ENCODE results near the gene VTI1B. TPM values are rescaled to one million over a fixed set of nuclear protein-coding genes. Genes with fewer than 3 reads are reported as not detected.
"Not testable (repeated sequence)": the region's sequence is repeated elsewhere in the genome, so short reads cannot be mapped to it uniquely, and the experiment has no call there.

The VTI1B gene
- total RNA-seq, 2 donors from 2014 or later: 65.7 to 71.3 TPM

GRCh38 chr14:67701492-67701891 is 27.1 kb upstream of the VTI1B start, which contains the start of gene RDH12:
Gene RDH12 (plus strand): TSS chr14:67701886. CDS start chr14:67722643, 20,757 bp downstream.
- not testable (repeated sequence) for DNase-seq; ATAC-seq (replicated peaks in 1 of 2); H3K36me3 Mint-ChIP-seq (ENCODE audit: insufficient read depth in 2 of 2); H3K4me3 Mint-ChIP-seq; H3K27ac Mint-ChIP-seq; H3K9me3 Mint-ChIP-seq
- Mint-ChIP-seq H3K4me1 (ENCODE audit: low read depth) (peaks cover 14% of the 10 kb centered on the region), H3K27me3 (ENCODE audit: low read depth) (peaks cover 11% of the 10 kb centered on the region)

GRCh38 chr14:67698179-67698578 is 23.7 kb upstream of the VTI1B start:
- no peaks in the 10 kb centered on the region for H3K9me3 Mint-ChIP-seq
- no peak overlapping the region for H3K27ac Mint-ChIP-seq
- H3K4me1 Mint-ChIP-seq (ENCODE audit: low read depth): peaks cover 24% of the 10 kb centered on the region
- H3K27me3 Mint-ChIP-seq (ENCODE audit: low read depth): no peaks in the 10 kb centered on the region
- H3K36me3 Mint-ChIP-seq (ENCODE audit: insufficient read depth in 2 of 2): peaks cover 0 to 4% of the 10 kb centered on the region in 2 donors
- no peak overlapping the region for H3K4me3 Mint-ChIP-seq
- no peak for DNase-seq
- ATAC-seq (replicated peaks in 1 of 2): no peak

DNA sequence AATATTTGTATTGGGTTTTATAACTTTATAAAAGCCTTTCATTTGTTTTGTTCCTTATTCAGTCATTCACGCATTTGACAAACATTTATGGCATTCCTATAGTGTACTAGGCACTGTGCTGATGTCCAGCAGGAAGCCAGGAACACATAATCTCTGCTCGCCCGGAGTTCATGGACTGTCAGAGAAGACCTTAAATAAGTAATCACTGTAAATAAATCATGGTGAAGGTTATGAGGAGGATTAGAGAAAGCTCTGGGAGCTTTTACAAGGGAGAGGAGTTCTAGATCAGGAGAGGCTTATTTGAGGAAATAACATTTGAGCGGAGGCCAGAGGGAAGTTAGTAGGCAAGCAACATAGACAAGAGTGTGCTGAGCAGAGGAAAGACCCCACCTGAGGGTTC is 22.6 kb upstream of the VTI1B start:
- Mint-ChIP-seq H3K9me3 (no peaks in the 10 kb centered on the region), H3K27ac (no peak overlapping the region), H3K36me3 (ENCODE audit: insufficient read depth in 2 of 2) (peaks cover 4 to 8% of the 10 kb centered on the region in 2 donors), H3K27me3 (ENCODE audit: low read depth) (no peaks in the 10 kb centered on the region), H3K4me1 (ENCODE audit: low read depth) (peaks cover 28% of the 10 kb centered on the region), H3K4me3 (no peak overlapping the region)
- ATAC-seq (replicated peaks in 1 of 2) (no peak), DNase-seq (no peak)

DNA sequence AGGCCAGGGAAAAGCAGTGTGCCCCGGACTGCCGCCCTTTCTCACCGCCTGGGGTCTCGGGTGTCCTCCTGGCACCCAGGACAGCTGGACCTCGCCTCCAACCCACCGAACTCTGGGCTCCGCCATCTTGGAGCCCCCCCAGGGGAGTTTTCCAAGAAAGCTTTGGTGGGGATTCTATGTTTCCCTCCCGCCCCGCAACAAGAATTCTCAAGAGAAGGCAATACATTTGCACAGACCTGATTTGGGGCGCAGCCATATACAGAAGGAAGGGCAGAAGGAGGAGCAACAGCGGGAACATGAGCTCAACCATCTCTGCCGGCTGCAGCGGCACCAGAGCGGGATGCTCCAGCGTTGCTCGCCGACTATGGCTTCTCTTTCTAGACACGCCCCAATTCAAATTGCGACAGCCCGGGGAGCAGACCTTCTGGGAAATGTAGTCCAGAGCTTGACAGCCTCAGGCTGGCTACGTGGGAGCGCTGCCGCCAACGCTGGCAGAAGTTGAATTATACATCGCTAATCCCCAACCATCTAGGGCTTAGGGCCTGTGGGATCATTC is 21.0 kb upstream of the VTI1B start, which contains the start of gene RDH11:
Gene RDH11 (minus strand): TSS at position 371 of the 556 bp plus-strand sequence. CDS start 61 bp downstream, at position 310.
- H3K27ac Mint-ChIP-seq: peak within 1 kb of the TSS; percentile 82
- H3K4me1 Mint-ChIP-seq (ENCODE audit: low read depth): peaks cover 31% of the 10 kb centered on the region
- H3K27me3 Mint-ChIP-seq (ENCODE audit: low read depth): no peaks in the 10 kb centered on the region
- H3K4me3 Mint-ChIP-seq: peak within 1 kb of the TSS; percentile 93 to 98
- H3K36me3 Mint-ChIP-seq (ENCODE audit: insufficient read depth in 2 of 2): peaks cover 8 to 10% of the 10 kb centered on the region in 2 donors
- ATAC-seq (replicated peaks in 1 of 2): peak; percentile 87 to 91
- peak; percentile 82 to 87 for DNase-seq
- no peaks in the 10 kb centered on the region for H3K9me3 Mint-ChIP-seq

DNA sequence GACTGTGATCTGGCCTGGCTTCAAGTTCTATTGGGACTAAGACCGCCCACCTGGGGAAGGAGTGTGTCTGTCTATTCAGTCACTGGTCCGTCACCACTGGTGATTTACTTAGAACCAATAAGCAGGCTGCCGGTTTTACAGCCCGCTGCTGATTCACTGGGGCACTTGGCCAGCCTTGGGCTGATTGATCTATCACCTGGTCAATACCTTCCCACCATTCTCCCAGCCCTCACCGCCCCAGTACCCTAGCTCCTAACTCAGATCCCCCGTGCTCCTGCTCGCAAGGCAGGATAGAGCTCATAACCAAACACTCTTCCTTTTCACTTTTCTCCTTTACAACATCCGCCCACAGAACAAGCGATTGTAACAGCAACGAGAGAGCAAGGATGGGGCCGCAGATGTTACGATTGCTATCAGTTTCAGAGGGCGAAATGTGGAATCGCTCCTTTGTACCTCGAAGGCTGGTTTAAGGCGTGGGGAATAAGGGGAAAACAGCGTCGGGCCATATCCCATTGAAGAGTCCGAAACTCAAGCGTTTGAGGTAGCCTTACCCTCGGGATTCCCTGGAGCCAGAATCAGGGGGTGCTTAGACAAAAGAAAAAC is 20.5 kb upstream of the VTI1B start:
- ATAC-seq (replicated peaks in 1 of 2): peak; percentile 89 to 93
- H3K4me1 Mint-ChIP-seq (ENCODE audit: low read depth): peaks cover 31% of the 10 kb centered on the region
- no peaks in the 10 kb centered on the region for H3K27me3 Mint-ChIP-seq (ENCODE audit: low read depth)

DNA sequence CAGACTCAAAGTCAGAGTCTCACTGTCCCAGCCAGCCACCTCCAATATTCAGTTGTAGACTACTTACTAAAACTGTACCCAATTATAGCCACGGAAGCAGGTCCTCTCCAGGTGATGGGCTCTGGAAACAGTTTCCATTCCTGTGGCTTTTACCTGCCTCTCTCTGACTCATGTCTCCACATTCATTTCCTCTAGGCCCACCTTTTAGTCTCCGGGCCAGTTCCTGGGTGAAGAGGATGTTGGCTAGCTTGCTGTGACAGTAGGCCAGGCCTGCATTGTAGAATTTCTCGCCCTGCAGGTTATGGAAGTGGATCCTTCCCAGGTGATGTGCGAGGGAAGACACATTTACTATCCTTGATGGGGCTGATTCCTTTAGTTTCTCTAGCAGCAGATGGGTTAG is 15.6 kb upstream of the VTI1B start:
- peaks cover 17 to 33% of the 10 kb centered on the region in 2 donors for H3K36me3 Mint-ChIP-seq (ENCODE audit: insufficient read depth in 2 of 2)
- no peak for DNase-seq
- peak overlapping the region; percentile 47 for H3K27ac Mint-ChIP-seq
- H3K9me3 Mint-ChIP-seq: no peaks in the 10 kb centered on the region
- no peaks in the 10 kb centered on the region for H3K27me3 Mint-ChIP-seq (ENCODE audit: low read depth)
- H3K4me1 Mint-ChIP-seq (ENCODE audit: low read depth): peaks cover 20% of the 10 kb centered on the region
- no peak for ATAC-seq (replicated peaks in 1 of 2)
- H3K4me3 Mint-ChIP-seq: no peak overlapping the region

More for the DNA sequence above, 20.5 kb upstream of the VTI1B start:
- H3K36me3 Mint-ChIP-seq (ENCODE audit: insufficient read depth in 2 of 2): peaks cover 11 to 13% of the 10 kb centered on the region in 2 donors
- peak overlapping the region; percentile 82 for H3K27ac Mint-ChIP-seq
- no peaks in the 10 kb centered on the region for H3K9me3 Mint-ChIP-seq
- H3K4me3 Mint-ChIP-seq: peak overlapping the region; percentile 93 to 98
- peak; percentile 80 to 83 for DNase-seq

DNA sequence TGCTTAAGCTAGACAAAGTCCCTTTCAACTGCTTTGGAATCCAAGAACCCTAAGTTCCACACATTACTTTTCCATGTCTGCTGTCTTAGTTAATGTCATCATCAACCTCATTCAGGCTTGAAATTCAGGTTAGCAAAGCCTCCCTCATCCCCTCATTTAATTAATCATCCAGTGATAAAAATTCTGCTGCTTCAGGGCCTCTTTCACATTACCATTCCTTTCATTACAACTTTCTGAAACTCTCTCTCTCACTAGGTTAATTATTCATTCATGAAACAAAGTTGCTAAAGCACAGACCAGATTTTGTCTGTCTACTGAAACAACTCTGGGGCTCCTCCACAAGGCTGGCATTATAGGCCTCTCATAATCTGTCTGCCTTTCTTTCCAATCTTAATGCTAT is 9.4 kb upstream of the VTI1B start:
- peak overlapping the region; percentile 1 for H3K27ac Mint-ChIP-seq
- no peaks in the 10 kb centered on the region for H3K9me3 Mint-ChIP-seq
- H3K4me3 Mint-ChIP-seq: no peak overlapping the region
- H3K27me3 Mint-ChIP-seq (ENCODE audit: low read depth): no peaks in the 10 kb centered on the region
- H3K36me3 Mint-ChIP-seq (ENCODE audit: insufficient read depth in 2 of 2): peaks cover 4 to 28% of the 10 kb centered on the region in 2 donors
- ATAC-seq (replicated peaks in 1 of 2) (no peak), DNase-seq (no peak)
- H3K4me1 Mint-ChIP-seq (ENCODE audit: low read depth): peaks cover 18% of the 10 kb centered on the region

GRCh38 chr14:67680941-67681340 is 6.5 kb upstream of the VTI1B start:
- H3K27me3 Mint-ChIP-seq (ENCODE audit: low read depth): no peaks in the 10 kb centered on the region
- no peaks in the 10 kb centered on the region for H3K9me3 Mint-ChIP-seq
- ATAC-seq (replicated peaks in 1 of 2) (no peak), DNase-seq (no peak)
- peaks cover 23% of the 10 kb centered on the region for H3K4me1 Mint-ChIP-seq (ENCODE audit: low read depth)
- peaks cover 4 to 18% of the 10 kb centered on the region in 2 donors for H3K36me3 Mint-ChIP-seq (ENCODE audit: insufficient read depth in 2 of 2)
- no peak overlapping the region for H3K4me3 Mint-ChIP-seq
- H3K27ac Mint-ChIP-seq: peak overlapping the region; percentile 21

- Mint-ChIP-seq H3K4me1 (ENCODE audit: low read depth) (peaks cover 23% of the 10 kb centered on the region), H3K27me3 (ENCODE audit: low read depth) (no peaks in the 10 kb centered on the region), H3K9me3 (no peaks in the 10 kb centered on the region), H3K4me3 (peak overlapping the region in 1 of 2 donors; percentile 50), H3K27ac (peak overlapping the region; percentile 72), H3K36me3 (ENCODE audit: insufficient read depth in 2 of 2) (peaks cover 2 to 16% of the 10 kb centered on the region in 2 donors)
- ATAC-seq (replicated peaks in 1 of 2) (peak; percentile 100), DNase-seq (peak; percentile 44 to 46)
Observed at GRCh38 chr14:67680121-67680602, 5.7 kb upstream of the VTI1B start.

DNA sequence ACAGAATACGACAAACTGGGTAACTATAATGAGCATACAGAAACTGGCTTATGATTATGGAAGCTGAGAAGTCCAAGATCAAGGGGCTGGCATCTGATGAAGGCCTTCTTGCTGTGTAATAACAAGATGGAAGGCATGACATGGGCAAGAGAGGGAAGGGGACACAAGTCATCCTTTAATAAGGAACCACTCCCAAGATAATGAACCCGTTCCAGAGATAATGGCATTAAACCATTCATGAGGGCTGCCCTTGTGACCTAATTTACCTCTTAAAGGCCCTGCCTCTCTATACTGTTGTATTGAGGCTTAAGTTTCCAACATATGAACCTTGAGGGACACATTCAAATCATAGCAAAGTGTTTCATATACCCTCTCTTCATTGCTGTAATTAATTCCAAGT is 4.6 kb upstream of the VTI1B start:
- ATAC-seq (replicated peaks in 1 of 2) (no peak), DNase-seq (no peak)
- H3K9me3 Mint-ChIP-seq: no peaks in the 10 kb centered on the region
- H3K36me3 Mint-ChIP-seq (ENCODE audit: insufficient read depth in 2 of 2): peaks cover 2 to 16% of the 10 kb centered on the region in 2 donors
- H3K27ac Mint-ChIP-seq: no peak overlapping the region
- no peak overlapping the region for H3K4me3 Mint-ChIP-seq
- no peaks in the 10 kb centered on the region for H3K27me3 Mint-ChIP-seq (ENCODE audit: low read depth)
- H3K4me1 Mint-ChIP-seq (ENCODE audit: low read depth): peaks cover 24% of the 10 kb centered on the region

- Mint-ChIP-seq H3K27ac (peak overlapping the region; percentile 94), H3K4me3 (peak overlapping the region; percentile 85 to 94), H3K4me1 (ENCODE audit: low read depth) (peaks cover 37% of the 10 kb centered on the region), H3K36me3 (ENCODE audit: insufficient read depth in 2 of 2) (peaks cover 2 to 11% of the 10 kb centered on the region in 2 donors), H3K27me3 (ENCODE audit: low read depth) (no peaks in the 10 kb centered on the region), H3K9me3 (no peaks in the 10 kb centered on the region)
- no peak for DNase-seq
- no peak for ATAC-seq (replicated peaks in 1 of 2)
Observed at GRCh38 chr14:67675219-67675582, 769 bp upstream of the VTI1B start.

GRCh38 chr14:67674139-67674479 is 323 bp downstream of the VTI1B start:
- no peaks in the 10 kb centered on the region for H3K27me3 Mint-ChIP-seq (ENCODE audit: low read depth)
- H3K36me3 Mint-ChIP-seq (ENCODE audit: insufficient read depth in 2 of 2): peaks cover 2 to 7% of the 10 kb centered on the region in 2 donors
- H3K4me1 Mint-ChIP-seq (ENCODE audit: low read depth): peaks cover 33% of the 10 kb centered on the region
- ATAC-seq (replicated peaks in 1 of 2): peak; percentile 61 to 68
- H3K9me3 Mint-ChIP-seq: no peaks in the 10 kb centered on the region
- DNase-seq: peak; percentile 64 to 66
- H3K4me3 Mint-ChIP-seq: peak overlapping the region; percentile 85 to 94
- peak overlapping the region; percentile 94 for H3K27ac Mint-ChIP-seq

- H3K27ac Mint-ChIP-seq: peak overlapping the region; percentile 92
- H3K36me3 Mint-ChIP-seq (ENCODE audit: insufficient read depth in 2 of 2): peaks cover 2 to 7% of the 10 kb centered on the region in 2 donors
- no peaks in the 10 kb centered on the region for H3K9me3 Mint-ChIP-seq
- no peak for ATAC-seq (replicated peaks in 1 of 2)
- H3K4me1 Mint-ChIP-seq (ENCODE audit: low read depth): peaks cover 39% of the 10 kb centered on the region
- H3K27me3 Mint-ChIP-seq (ENCODE audit: low read depth): no peaks in the 10 kb centered on the region
- no peak for DNase-seq
- H3K4me3 Mint-ChIP-seq: peak overlapping the region; percentile 85 to 94
Observed at GRCh38 chr14:67673451-67673850, 981 bp downstream of the VTI1B start.

All from activated T-cell treated with anti-CD3 and anti-CD28 coated beads, Interleukin-2, amount 50 U/mL, for 72 hours (primary cell).